ENCODE measurements around the gene SNAPC1.

DNA sequence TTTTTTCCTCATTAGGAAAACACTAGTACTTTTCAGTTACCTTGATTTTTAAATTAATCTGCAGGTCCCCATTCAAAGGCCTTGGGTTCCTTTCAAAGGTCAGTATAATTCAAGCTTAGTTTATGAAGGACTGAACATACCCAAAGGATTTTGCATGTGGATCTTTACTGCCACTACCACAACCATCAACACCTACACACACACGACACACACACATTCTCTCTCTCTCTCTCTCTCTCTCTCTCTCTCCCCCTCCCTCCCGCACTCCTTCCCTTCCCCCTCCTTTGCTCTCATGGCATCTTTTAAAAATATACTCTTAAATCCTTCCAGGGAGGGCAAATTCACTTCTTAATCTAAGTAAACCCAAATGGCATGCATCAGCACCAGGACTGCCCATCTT lies 38.1 kb upstream of the SNAPC1 start:
- TF ChIP-seq POLR2A (IDR thresholded peaks at IDR 0.05): no peak
- TF ChIP-seq, protein P1, sequence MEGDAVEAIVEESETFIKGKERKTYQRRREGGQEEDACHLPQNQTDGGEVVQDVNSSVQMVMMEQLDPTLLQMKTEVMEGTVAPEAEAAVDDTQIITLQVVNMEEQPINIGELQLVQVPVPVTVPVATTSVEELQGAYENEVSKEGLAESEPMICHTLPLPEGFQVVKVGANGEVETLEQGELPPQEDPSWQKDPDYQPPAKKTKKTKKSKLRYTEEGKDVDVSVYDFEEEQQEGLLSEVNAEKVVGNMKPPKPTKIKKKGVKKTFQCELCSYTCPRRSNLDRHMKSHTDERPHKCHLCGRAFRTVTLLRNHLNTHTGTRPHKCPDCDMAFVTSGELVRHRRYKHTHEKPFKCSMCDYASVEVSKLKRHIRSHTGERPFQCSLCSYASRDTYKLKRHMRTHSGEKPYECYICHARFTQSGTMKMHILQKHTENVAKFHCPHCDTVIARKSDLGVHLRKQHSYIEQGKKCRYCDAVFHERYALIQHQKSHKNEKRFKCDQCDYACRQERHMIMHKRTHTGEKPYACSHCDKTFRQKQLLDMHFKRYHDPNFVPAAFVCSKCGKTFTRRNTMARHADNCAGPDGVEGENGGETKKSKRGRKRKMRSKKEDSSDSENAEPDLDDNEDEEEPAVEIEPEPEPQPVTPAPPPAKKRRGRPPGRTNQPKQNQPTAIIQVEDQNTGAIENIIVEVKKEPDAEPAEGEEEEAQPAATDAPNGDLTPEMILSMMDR (IDR thresholded peaks at IDR 0.05): no peak

Data from Peyer's patch (tissue), 4 donors.